ENCODE results near the gene SEZ6.

DNA sequence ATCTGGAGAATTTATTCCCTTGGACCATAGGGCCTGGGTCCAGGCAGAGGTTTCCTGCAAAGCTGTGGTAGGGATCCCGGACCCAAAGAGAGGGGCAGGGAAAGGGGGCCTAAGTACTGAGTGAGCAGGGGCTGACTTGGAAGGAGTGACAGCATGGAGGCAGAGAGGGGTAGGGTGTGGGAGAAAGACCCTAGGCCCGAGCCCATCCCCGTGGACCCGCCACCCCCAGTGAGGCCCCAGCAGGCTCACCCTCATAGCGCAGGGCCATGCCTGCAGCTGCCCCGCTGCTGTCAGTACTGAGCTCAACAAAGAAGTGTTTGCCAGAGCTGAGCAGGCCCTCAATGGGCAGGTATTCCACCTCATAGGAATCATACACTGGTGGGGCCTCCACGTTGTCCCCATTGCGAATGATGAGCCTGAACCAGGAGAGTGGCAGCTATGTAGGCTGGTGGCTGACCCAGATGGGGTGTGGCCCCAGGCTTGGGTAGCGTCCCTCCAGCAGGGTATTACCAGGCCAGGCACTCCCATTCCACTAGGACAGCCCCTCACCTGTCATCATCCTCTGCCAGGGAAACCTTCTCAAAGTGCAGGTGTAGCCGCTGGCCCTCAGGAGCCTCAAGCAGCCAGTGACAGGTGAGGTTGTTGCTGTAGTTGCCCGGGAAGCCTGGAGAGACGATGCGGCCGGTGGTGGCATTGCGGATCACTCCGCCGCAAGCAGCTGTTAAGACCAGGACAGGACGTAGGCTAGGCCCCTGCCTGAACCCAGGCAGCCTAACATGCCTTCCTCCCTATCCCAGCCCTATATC is 45.4 kb downstream of the SEZ6 start:
- TF ChIP-seq, protein P1, sequence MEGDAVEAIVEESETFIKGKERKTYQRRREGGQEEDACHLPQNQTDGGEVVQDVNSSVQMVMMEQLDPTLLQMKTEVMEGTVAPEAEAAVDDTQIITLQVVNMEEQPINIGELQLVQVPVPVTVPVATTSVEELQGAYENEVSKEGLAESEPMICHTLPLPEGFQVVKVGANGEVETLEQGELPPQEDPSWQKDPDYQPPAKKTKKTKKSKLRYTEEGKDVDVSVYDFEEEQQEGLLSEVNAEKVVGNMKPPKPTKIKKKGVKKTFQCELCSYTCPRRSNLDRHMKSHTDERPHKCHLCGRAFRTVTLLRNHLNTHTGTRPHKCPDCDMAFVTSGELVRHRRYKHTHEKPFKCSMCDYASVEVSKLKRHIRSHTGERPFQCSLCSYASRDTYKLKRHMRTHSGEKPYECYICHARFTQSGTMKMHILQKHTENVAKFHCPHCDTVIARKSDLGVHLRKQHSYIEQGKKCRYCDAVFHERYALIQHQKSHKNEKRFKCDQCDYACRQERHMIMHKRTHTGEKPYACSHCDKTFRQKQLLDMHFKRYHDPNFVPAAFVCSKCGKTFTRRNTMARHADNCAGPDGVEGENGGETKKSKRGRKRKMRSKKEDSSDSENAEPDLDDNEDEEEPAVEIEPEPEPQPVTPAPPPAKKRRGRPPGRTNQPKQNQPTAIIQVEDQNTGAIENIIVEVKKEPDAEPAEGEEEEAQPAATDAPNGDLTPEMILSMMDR (IDR thresholded peaks at IDR 0.05), result no peak
- TF ChIP-seq POLR2A (IDR thresholded peaks at IDR 0.05), result no peak
- no peak for TF ChIP-seq POLR2AphosphoS5 (IDR thresholded peaks at IDR 0.05)
